NCI-H69 (cell line): ENCODE data around the gene RADX.
A peak's percentile ranks its signal among the peaks of the same experiment; 100 is the strongest.
"Not testable (repeated sequence)": the region's sequence is repeated elsewhere in the genome, so short reads cannot be mapped to it uniquely, and the experiment has no call there.

Experiments used
- DNase-seq: peaks from one replicate; lab custom pipeline; 2025; lab: John Stamatoyannopoulos, UW

The RADX gene

GRCh38 chrX:106611679-106612392, at the start of gene RADX:
Gene RADX, plus strand, starts transcription at chrX:106611978. Its CDS starts 103 bp downstream, at chrX:106612081.
- DNase-seq = peak; percentile 77

- no peak for DNase-seq
Measured at GRCh38 chrX:106564986-106565385, 46.8 kb upstream of the RADX start.

GRCh38 chrX:106566362-106566761, 45.4 kb upstream of the RADX start:
- no peak for DNase-seq

GRCh38 chrX:106581856-106582255, 29.9 kb upstream of the RADX start:
- no peak for DNase-seq

GRCh38 chrX:106585478-106585877, 26.3 kb upstream of the RADX start:
- DNase-seq = no peak

GRCh38 chrX:106588801-106589200, 23.0 kb upstream of the RADX start:
- DNase-seq = no peak

- DNase-seq = no peak
Measured at GRCh38 chrX:106599411-106599810, 12.4 kb upstream of the RADX start.

- no peak for DNase-seq
Measured at GRCh38 chrX:106606571-106606970, 5.2 kb upstream of the RADX start.

- DNase-seq = no peak
Measured at GRCh38 chrX:106608016-106608415, 3.8 kb upstream of the RADX start.

GRCh38 chrX:106611317-106611678, 480 bp upstream of the RADX start:
- no peak for DNase-seq

GRCh38 chrX:106612393-106612763, 600 bp downstream of the RADX start:
- DNase-seq = no peak

- DNase-seq = no peak
Measured at GRCh38 chrX:106613277-106613676, 1.5 kb downstream of the RADX start.

- DNase-seq = no peak
Measured at GRCh38 chrX:106615041-106615440, 3.3 kb downstream of the RADX start.

GRCh38 chrX:106619797-106620196, 8.0 kb downstream of the RADX start:
- no peak for DNase-seq

GRCh38 chrX:106621836-106622235, 10.1 kb downstream of the RADX start:
- no peak for DNase-seq

GRCh38 chrX:106626789-106627188, 15.0 kb downstream of the RADX start:
- no peak for DNase-seq

- DNase-seq = no peak
Measured at GRCh38 chrX:106631615-106632014, 19.8 kb downstream of the RADX start.

- no peak for DNase-seq
Measured at GRCh38 chrX:106649523-106650428, 38.0 kb downstream of the RADX start.

GRCh38 chrX:106653625-106654024, 41.8 kb downstream of the RADX start:
- not testable (repeated sequence) for DNase-seq

- no peak for DNase-seq
Measured at GRCh38 chrX:106670631-106671030, 58.9 kb downstream of the RADX start.

GRCh38 chrX:106672527-106672926, 60.7 kb downstream of the RADX start:
- no peak for DNase-seq

GRCh38 chrX:106680716-106681115, 68.9 kb downstream of the RADX start:
- no peak for DNase-seq

GRCh38 chrX:106684207-106684606, 72.4 kb downstream of the RADX start:
- no peak for DNase-seq
